T-helper 2 cell (primary cell): ENCODE measurements around the gene ICE2.

Experiments
- DNase-seq, 5 experiments: peaks; one replicate each; pipeline versions ENCODE4 v3.0.0 to v3.0.0-alpha.2; 2012 to 2022
- total RNA-seq, 2 donors: gene quantifications; one replicate each; lab custom pipeline; 2026; lab: John Stamatoyannopoulos, UW

The ICE2 gene, protein sequence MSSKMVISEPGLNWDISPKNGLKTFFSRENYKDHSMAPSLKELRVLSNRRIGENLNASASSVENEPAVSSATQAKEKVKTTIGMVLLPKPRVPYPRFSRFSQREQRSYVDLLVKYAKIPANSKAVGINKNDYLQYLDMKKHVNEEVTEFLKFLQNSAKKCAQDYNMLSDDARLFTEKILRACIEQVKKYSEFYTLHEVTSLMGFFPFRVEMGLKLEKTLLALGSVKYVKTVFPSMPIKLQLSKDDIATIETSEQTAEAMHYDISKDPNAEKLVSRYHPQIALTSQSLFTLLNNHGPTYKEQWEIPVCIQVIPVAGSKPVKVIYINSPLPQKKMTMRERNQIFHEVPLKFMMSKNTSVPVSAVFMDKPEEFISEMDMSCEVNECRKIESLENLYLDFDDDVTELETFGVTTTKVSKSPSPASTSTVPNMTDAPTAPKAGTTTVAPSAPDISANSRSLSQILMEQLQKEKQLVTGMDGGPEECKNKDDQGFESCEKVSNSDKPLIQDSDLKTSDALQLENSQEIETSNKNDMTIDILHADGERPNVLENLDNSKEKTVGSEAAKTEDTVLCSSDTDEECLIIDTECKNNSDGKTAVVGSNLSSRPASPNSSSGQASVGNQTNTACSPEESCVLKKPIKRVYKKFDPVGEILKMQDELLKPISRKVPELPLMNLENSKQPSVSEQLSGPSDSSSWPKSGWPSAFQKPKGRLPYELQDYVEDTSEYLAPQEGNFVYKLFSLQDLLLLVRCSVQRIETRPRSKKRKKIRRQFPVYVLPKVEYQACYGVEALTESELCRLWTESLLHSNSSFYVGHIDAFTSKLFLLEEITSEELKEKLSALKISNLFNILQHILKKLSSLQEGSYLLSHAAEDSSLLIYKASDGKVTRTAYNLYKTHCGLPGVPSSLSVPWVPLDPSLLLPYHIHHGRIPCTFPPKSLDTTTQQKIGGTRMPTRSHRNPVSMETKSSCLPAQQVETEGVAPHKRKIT
- 35.2 to 79.2 reads per million in 2 donors for total RNA-seq

GRCh38 chr15:60478566-60479360, at the start of gene ICE2:
Gene ICE2, minus strand, starts transcription at chr15:60479142. Its CDS starts 1,165 bp downstream, at chr15:60477977.
- DNase-seq: peak; percentile 87 to 97 (median 93)

GRCh38 chr15:60528530-60528929, 49.6 kb upstream of the ICE2 start:
- peak in 2 of 5 experiments; percentile 50 to 53 for DNase-seq

DNA sequence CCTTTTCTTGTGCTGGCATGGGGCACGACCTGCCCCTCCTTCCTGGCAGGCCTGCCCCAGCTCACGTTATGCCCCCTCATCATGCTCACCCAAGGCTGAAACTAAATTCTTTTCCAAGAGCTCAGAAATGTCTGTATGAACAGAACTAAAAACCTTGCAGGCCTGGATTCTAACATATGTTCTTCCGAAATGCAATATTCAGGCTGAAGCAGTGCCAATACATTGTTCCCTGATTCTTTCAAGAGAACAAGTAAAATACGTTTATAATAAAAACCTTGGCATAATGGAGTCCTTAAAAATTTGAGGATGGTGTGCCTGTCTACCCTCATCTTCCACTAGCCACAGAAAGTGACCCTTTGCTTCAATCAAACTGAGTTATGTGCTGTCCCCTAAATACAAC, 48.5 kb upstream of the ICE2 start:
- no peak for DNase-seq

- DNase-seq: peak in 2 of 5 experiments; percentile 17 to 69
Observed at GRCh38 chr15:60526127-60526616, 47.2 kb upstream of the ICE2 start.

GRCh38 chr15:60525341-60526039, 46.5 kb upstream of the ICE2 start:
- no peak for DNase-seq

GRCh38 chr15:60523056-60523455, 44.1 kb upstream of the ICE2 start:
- no peak for DNase-seq

GRCh38 chr15:60520825-60521368, 42.0 kb upstream of the ICE2 start:
- DNase-seq: peak; percentile 47 to 79 (median 70)

DNA sequence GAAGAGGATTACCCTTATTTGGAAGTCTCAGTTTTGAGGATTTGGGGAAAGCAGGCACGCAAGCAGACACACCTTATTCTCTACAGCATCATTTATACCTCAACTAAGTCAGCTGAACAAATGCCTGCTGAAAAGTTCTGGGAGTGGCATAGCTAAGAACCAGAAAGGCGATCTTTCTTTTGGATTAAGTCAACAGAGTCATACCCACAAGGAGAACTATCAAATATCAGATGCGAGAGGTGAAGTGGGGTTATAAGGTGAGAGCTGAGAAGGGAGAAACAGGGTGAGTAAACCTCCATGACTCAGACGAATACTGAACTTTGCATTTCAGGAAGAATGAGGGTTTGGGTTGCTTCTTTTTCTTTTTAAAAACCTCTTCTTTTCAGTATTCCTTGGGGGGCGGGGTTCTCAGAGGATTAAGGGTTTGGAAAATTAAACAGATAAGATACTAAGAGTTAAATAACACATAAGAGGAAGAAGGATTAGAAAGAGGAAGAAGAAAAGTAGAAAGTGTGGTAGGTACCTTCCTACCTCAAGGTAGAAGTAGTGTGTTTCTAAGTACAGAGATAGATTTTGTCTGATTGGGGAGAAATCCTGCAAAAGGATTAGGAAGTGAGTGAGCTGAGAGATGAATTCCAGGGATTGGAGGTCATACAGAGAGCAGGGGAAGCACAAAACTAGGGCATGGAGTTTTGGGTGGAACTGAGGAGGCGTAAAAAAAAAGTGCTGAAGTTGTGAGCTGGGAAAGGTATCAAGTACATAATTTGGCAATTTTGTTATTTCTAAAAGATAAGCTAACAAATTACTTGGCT, 41.3 kb upstream of the ICE2 start:
- peak in 1 of 5 experiments; percentile 46 for DNase-seq

DNA sequence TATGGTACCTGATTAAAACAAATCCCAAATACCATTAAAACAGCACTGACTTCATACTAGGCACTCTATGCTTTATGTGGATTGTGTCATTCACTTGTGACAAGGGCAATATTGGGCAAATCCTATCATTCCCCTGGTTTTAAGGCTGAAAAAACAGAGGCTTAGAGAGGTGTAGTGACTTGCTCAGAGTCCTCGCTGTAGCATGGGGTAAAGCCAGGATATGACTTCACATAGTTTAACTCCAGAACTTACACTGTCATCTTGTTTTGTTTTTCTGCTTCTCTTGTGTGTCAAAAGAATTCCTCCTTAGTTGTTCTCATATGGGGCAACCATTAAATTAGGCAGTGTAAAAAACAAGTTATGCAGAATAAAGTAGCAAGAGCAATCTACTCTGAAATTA, 40.3 kb upstream of the ICE2 start:
- no peak for DNase-seq

GRCh38 chr15:60518511-60518910, 39.6 kb upstream of the ICE2 start:
- DNase-seq: no peak

DNA sequence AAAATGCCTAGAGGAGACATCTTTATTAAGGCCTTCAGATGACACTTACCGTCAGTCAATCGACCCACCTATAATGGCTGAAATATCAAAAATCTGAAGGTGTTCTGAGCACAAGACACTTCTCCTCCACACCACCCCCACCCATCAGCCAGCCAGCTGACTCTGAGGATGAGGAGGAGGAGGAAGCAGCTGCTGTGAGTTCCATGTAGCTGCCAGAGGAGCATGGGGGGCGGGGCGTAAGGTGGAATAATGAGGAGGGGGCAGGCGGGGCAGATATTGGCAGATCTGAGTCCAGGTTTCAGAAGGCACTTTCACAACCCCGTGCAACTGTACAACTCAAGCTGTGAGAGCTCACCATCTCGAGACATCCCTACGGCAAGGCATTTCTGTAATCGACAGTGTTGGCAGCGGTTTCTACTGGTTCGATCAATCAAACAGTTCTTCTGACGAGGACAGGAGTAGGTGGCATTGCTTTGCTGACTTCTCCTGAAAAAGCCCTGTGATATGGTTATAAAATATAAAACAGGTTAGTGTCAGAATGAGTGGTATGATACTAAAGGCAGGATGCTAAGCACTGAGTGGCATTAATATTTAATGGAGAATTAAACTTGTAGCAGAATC, 35.4 kb upstream of the ICE2 start:
- DNase-seq: no peak

- DNase-seq: no peak
Observed at GRCh38 chr15:60513676-60514075, 34.7 kb upstream of the ICE2 start.

GRCh38 chr15:60512937-60513336, 34.0 kb upstream of the ICE2 start:
- no peak for DNase-seq

DNA sequence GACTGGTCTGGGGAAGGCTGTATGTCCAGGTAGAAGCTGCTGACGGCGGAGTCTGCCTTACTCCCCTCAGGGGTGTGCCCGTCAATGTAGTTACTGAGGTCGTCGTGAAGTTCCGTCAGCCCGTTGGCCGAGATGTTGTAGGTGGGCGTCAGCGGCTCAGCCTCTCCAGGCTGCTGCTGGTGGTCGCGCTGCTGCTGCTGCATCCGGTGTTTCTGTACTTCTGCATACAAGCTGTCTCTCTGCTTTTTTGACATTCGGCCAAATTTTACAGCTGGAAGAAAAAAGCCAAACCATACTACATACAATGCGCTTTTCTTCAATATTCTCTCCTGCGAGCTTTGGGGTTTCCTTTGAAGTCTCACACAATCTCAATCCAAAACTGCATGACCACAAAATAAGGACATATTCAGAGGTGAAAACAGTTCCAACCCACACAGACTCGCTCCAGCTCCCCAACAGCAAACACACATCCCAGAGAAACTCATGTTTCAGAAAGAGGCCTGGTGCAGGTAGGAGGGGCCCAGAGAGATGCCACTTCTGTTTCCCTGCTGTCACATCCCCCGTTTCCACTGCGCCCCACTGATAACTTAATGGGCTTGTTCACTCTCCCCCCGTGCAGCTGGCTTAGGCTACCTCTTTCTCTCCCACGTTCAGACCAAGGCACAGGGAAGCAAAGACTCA, 32.5 kb upstream of the ICE2 start:
- DNase-seq: no peak

DNA sequence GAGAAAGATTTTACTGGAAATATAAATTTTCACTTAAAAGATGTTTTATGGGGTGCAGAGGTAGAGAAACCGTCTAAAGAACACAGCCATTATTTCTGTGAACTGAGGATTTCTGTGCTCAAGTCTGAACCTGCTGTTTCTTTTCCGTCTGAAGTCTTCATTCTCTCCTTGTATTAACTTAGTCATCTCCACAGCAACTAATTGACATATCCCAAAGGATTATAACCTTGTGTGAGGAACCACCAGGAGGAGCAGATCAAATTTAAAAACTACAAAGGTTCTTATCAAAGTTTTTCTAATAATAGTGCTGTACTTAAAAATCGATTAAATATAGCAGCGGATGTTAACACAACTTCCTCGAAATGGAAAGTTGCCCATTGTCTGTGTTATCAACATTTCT, 31.1 kb upstream of the ICE2 start:
- DNase-seq: no peak

DNA sequence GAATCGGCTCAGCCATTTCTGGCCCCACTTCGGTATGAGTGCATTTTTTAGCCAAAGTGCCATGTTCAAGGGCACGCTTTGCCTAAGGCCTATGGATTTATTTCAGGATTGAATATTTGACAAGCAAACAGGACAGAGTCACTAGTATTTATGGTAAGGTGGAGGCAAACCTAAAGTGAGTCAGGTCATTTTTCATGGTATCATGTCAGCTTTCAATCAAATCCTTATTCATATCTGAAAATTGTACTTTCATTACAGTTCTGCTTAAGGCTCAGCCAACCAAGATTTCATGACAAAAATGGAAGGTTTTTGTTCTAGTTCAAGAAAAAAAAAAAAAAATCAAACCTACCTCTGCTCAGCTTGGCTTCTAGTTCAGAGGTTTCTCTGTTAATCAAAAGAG, 30.5 kb upstream of the ICE2 start:
- no peak for DNase-seq

GRCh38 chr15:60508442-60508841, 29.5 kb upstream of the ICE2 start:
- peak in 1 of 5 experiments; percentile 24 for DNase-seq

GRCh38 chr15:60507596-60508424, 28.9 kb upstream of the ICE2 start:
- peak in 3 of 5 experiments; percentile 21 to 83 (median 67) for DNase-seq
